NB4 (cell line): ENCODE results near the gene NAMPT.

Experiments
- DNase-seq: peaks from one replicate; pipeline ENCODE4 v3.0.0; 2010; ENCODE audit warnings: low read depth
- H3K4me3 ChIP-seq: one replicate; pipeline ENCODE4 v1.5.1; 2011; ENCODE audit warnings: mild to moderate bottlenecking, low read depth, low read length, moderate library complexity
- MYC ChIP-seq: IDR thresholded peaks from 2 replicates; pipeline ENCODE4 v1.6.1; 2011; ENCODE audit warnings: low read depth, low read length
- POLR2A ChIP-seq: IDR thresholded peaks from 2 replicates; pipeline ENCODE4 v1.6.1; 2011; ENCODE audit warnings: mild to moderate bottlenecking; ENCODE audit not compliant: insufficient read length; ENCODE audit errors: extremely low read depth
- TF ChIP-seq, protein P1 (sequence below): IDR thresholded peaks from one replicate; pipeline ENCODE4 v1.5.1; 2012; ENCODE audit warnings: low read depth, low read length
- TF ChIP-seq, protein P2 (sequence below): IDR thresholded peaks from 2 replicates; pipeline ENCODE4 v1.6.1; 2011; ENCODE audit warnings: low read depth, low read length

NAMPT gene

DNA sequence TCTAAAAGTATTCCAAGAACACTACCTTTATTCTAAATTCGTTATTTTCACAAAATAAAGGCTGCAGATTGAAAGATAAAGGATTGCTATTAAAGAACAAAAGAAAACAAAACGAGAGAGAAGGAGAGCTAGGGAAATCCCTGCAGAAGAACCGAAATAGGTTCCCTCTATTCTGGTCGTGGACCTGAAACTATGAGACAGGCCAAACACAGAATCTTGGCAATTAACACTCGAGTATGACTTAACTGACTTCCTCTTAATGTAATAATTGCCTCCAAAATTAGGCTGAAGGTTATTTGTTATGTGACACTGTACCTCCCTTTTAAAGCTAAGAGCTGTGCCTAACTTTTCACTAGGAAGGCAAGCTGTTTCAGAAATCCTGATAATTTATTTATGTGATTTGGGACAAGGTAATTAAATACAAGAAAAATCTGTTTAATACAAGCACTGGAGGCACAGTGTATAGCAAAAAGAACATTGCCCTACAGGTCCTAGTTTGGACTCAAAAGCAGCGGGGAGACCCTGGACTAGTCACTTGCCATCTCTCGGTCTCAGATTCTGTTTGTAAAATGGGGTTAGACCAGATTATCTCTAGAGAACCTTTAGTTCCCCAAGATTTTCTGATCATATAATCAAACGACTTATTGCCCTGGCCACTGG lies 11.6 kb downstream of the NAMPT start:
- no peak for DNase-seq
- TF ChIP-seq MYC = no peak
- no peak for TF ChIP-seq POLR2A
- TF ChIP-seq, protein P1, sequence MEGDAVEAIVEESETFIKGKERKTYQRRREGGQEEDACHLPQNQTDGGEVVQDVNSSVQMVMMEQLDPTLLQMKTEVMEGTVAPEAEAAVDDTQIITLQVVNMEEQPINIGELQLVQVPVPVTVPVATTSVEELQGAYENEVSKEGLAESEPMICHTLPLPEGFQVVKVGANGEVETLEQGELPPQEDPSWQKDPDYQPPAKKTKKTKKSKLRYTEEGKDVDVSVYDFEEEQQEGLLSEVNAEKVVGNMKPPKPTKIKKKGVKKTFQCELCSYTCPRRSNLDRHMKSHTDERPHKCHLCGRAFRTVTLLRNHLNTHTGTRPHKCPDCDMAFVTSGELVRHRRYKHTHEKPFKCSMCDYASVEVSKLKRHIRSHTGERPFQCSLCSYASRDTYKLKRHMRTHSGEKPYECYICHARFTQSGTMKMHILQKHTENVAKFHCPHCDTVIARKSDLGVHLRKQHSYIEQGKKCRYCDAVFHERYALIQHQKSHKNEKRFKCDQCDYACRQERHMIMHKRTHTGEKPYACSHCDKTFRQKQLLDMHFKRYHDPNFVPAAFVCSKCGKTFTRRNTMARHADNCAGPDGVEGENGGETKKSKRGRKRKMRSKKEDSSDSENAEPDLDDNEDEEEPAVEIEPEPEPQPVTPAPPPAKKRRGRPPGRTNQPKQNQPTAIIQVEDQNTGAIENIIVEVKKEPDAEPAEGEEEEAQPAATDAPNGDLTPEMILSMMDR = no peak
- TF ChIP-seq, protein P2, sequence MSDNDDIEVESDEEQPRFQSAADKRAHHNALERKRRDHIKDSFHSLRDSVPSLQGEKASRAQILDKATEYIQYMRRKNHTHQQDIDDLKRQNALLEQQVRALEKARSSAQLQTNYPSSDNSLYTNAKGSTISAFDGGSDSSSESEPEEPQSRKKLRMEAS = no peak
- no peak overlapping the region for H3K4me3 ChIP-seq

DNA sequence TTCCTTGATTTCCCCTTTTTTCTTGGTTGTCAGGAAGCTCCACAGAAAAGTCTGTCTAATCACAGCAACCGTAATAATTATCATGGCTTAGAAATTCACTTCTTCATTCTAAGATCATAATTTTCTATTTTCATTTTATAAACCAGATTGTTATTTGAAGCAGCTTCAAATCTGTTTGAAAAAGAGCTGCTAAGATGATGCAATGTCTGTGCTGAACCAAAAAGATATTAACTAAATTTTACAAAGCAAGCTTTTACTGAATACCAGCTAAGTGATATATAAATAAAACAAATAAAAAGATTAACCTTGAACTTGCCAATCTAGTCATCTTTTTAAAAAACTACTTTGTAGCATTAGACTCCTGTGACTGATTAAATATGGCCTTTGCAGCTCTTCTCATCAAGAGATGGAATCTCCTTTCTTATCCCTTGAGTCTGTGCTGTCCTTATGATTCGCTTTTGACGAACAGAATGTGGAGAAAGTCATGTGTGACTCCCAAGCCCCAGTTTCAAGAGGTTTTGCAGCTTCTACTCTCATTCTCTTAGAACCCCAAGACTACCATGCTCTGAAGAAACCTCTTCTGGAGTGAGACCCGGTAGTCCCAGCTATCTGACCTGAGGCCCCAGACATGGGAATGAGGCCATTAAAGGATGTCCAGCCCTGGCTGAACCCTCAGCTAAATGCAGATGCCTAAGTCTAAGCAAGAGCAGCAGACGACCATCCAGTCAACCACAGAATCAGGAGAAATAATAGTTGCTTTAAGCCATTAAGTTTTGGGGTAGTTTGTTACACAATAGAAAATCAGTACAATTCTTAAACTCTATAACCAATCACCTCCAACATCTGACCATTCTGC lies 14.4 kb downstream of the NAMPT start:
- no peak for DNase-seq
- TF ChIP-seq MYC (no peak), POLR2A (no peak)
- TF ChIP-seq, protein P2 = no peak
- TF ChIP-seq, protein P1 = no peak
- no peak overlapping the region for H3K4me3 ChIP-seq

DNA sequence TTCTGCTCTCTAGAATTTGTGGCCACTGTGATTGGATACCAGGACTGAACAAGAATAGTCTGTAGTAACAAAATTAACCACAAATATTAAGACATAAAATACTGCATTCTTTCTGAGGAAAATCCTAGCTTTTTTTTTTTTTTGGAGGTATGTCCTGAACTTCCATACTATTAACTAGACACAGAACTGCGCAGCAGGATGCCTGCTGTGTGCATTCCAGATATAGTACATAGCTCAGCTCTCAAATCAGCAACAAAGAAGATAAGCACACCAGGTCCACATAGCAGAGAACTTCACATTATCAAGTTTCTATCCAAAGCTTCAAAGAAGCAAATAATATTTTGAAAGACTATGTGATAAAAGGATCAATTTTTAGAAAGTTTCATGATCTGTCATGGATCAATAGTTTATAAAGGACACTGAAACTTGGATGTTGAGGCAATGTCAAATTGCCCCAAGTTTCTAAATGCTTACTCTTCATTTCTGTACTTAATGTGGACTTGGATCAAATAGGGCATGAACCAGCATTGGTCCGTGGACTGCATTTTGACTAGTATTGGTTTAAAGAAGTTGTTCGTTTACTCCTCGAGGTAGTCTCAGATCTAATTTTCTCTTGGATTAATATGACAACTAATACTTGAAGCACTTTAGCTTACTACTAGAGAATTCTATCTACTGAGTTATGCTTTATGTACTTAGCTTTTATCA lies 15.4 kb downstream of the NAMPT start:
- no peak overlapping the region for H3K4me3 ChIP-seq
- no peak for DNase-seq
- TF ChIP-seq POLR2A (no peak), MYC (no peak)
- TF ChIP-seq, protein P2 = no peak
- TF ChIP-seq, protein P1 = no peak

DNA sequence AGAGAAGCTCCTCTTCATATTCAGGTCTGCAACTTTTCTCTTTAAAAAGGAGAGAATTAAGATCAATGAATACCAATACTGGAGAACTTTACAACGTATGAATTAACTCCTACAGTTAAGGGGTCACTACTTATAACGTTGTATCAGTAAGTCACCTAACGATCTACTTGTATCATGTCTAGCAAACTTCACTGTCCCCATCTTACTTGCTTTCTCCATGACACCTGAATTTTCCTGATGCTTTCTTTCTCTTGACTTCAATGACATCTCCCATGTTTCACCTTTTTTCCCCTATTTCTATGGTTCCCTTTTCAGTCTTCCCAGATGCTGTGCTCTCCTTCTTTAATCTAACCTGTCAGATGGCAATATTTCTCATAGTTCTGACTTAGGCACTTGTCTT lies 19.6 kb downstream of the NAMPT start:
- TF ChIP-seq MYC = no peak
- TF ChIP-seq, protein P2 = no peak
- TF ChIP-seq POLR2A = no peak
- DNase-seq = no peak
- no peak overlapping the region for H3K4me3 ChIP-seq

DNA sequence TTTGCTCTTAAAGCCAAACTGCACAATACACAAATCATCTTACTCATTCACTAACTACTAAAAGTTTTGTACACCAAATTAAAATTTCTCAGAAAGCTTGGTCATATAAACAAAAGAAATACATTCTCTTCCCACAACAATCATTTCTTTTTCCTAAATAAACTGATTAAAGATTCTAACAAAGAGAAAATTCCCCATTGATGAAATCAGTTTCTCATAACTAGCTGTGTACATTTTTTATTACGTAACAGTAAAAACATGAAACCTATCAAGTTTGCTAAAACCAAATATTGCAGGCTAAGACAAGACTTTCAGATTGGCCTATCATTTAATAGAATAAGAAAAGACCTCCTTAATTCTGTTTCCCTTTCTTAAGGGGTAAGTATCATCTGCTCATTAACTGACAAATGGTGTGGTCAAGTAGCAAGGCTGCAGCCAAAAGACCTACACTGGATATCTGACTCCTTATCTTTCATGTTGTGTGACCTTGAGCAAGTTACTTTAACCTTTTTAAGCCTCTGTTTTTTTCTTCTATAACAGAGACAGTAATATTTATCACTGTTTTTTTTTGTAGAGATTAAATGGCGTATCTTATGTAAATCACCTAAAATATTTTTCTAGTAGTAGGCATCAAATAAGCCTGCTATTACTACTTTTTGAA lies 22.4 kb downstream of the NAMPT start:
- TF ChIP-seq POLR2A (no peak), MYC (no peak)
- TF ChIP-seq, protein P1 = no peak
- TF ChIP-seq, protein P2 = no peak
- DNase-seq = no peak
- no peak overlapping the region for H3K4me3 ChIP-seq
